Measurements from ENCODE around the gene MAPK1.
"Not testable (repeated sequence)": the region's sequence is repeated elsewhere in the genome, so short reads cannot be mapped to it uniquely, and the experiment has no call there.

Gene MAPK1

DNA sequence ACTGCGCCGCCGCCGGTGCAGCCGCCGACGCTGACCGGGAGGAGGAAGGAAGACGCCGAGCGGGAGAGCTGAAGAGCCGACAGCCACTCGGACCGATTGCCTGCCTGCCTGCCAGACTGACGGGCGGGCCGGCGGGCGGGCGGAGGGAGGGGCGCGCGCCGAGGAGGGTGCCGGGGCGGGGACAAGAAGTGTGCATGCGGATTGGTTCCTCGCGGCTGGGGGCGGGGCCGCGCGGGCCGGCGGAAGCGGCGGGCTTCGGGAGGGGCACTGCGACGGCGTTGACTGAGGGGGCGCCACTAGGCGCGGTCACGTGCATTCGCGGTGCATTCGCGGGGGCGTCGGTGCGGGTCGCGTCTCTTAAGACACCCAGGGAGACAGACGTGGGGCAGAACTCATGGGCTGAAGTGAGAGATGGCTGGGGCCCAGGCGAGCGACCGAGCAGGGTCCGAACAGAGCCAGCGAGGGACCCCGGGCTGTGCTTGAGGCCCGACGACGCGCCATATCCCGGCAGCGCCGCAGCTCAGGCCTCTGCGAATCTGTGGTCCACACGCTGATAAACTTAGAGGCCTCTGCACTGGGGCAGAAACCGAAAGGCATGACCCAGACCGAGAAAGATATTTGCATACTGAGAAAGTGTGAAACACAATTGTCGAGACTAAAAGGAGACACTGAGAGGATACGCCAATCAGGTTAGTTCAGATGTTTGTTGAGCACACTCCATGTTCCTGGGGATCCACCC lies at the start of gene MAPK1:
Gene MAPK1 (minus strand): TSS at position 118 of the 739 bp plus-strand sequence. CDS start 205 bp downstream, outside the sequence.
- in situ Hi-C loops (cut with HindIII; ENCODE audit: low sequenced_read_pairs): no loop called here

DNA sequence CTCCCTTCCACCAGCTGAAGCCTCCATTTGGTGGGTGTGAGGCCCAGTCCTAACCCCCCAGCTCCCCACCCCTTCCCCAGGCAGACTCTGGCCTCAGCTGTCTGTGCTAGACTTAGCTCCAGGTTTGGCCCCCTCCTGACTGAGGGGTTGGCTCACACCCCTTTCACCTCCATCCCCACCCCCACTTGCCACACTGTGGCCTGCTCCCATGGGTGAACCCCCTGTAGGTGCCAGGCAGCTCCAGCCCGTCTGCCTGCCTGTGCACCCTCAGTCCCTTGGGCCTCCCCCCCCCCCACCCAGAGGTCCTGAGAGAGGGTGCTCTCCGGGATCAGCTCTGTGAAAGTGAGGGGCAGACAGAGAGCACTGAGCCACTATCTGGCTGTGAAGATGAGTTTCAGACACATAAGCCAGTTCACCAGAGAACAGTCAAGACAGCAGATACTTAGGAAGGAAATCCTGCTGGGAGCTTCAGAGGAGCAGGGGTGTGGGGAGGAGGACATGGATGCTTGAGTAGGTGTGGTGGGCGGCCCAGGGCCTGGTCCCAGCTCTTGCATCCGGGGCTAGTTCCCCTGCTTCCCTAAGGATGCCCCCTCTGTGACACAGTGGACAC lies 49.0 kb upstream of the MAPK1 start:
- in situ Hi-C loops (cut with HindIII; ENCODE audit: low sequenced_read_pairs): no loop called here

DNA sequence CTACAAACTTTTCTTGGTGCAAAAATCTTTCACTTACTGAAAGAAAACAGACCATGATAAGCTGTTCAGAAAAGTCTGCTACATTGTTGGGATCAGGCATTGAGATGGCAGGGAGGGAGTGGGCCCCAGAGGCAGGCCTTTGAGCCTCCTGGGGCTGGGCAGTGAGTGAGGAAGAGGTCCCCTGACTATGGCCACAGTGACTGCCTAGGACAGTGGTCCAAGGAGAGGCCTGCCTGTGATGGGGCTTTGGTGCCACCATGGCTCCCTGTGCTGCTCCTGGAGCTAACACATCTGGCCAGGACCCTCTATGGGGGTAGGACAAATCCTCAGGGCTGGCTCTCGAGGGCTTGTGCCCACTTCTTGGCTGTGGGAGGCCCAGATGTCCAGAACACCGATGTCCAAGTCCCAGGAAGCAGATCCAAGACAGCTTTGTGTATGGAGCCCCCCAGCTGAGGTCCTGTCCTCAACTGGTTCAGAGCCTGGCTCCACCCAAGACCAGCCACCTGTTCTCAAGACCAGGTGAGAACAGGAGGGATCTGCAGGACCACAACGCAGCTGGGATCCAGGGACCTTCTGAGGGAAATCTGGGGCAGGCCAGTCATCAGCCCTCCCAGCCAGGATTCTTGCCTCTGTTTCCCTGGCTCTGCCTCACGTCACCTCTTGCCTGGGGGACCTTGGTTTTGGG lies 48.3 kb upstream of the MAPK1 start:
- in situ Hi-C loops (cut with HindIII; ENCODE audit: low sequenced_read_pairs): no loop called here

DNA sequence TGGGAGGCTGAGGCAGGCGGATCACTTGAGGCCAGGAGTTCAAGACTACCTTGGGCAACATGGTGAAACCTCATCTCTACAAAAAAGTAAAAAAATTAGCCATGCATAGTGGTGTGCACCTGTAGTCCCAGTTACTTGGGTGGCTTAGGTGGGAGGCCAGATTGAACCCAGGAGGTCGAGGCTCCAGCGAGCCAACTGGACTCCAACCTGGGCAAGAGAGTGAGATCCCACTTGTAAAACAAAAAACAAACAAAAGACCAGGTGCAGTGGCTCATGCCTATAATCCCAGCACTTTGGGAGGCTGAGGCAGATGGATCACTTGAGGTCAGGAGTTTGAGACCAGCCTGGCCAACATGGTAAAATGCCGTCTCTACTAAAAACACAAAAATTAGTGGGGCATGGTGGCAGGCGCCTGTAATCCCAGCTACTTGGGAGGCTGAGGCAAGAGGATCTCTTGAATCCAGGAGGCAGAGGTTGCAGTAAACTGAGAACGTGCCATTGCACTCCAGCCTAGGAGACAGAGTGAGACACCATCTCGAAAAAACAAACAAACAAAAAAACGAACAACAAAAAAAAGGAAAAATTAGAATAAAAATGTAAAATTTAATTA lies 46.7 kb upstream of the MAPK1 start:
- in situ Hi-C loops (cut with HindIII; ENCODE audit: low sequenced_read_pairs): not testable (repeated sequence)

DNA sequence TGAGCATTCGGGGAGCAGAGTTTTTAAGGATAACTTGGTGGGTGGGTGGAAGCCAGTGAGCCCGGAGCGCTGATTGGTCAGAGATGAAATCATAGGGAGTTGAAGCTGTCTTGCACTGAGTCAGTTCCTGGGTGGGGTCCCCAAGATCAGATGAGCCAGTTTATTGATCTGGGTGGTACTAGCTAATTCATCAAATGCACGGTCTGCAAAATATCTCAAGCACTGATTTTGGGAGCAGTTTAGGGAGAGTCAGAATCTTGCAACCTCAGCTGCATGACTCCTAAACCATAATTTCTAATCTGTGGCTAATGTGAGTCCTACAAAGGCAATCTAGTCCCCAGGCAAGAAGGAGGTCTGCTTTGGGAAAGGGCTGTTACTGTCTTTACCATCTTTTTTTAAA lies 42.9 kb upstream of the MAPK1 start:
- in situ Hi-C loops (cut with HindIII; ENCODE audit: low sequenced_read_pairs): not testable (repeated sequence)

DNA sequence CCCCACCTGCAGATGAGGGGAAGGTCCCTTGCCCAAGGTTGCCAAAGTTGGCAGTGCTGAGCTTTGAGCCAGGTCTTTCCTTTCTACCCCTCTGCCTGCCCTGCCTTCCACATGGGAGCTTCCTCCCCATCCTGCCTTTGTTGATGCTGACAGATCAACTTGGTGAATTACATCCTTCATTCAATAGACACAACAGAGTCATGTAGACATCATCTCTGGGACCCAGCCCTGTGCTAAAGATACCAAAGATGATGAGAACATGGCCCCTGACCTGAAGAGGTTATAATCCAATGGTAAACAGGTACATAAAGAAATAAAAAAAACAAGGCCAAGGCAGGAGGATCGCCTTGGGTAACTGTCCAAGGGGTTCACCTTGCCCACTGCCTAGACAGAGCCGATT lies 42.4 kb upstream of the MAPK1 start:
- in situ Hi-C loops (cut with HindIII; ENCODE audit: low sequenced_read_pairs): no loop called here

DNA sequence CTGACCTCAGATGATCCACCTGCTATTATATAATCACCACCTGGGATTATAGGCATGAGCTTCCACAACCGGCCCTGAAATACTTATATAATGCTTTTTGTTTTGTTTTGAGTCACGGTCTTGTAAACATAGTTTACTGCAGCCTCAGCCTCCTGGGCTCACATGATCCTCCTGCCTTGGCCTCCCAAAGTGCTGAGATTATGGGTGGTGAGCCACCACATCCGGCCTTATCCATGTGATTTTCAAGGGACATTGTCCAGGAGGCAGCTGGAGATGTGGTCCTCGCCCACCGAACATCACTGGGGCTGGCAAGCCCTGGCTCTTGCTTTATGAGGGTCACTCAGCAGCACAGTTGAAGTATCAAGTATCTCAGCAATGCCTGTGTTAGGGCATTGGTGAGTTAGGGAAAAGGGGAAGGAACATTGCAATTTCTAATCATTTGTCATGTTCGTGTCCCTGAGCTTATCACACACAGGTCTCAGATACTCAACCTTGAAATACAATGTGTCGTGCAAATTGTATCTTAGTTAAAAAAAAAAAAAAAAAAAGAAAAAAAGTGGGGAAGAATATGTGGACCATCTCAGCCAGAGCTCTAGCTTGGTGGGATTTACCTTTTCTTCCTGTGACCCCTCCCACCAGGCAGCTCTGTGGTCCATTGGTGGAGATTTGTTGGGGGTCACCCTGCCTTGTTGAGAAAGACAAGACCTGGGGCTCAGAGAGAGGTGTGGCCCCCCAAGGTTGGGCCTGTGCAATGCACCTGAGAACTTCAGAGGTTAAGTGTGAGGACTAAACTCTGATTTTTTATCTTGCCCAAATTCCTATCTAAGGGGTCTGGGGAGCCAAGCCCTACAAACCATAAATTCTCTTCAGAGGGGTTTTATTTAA lies 40.4 kb upstream of the MAPK1 start:
- in situ Hi-C loops (cut with HindIII; ENCODE audit: low sequenced_read_pairs): no loop called here

DNA sequence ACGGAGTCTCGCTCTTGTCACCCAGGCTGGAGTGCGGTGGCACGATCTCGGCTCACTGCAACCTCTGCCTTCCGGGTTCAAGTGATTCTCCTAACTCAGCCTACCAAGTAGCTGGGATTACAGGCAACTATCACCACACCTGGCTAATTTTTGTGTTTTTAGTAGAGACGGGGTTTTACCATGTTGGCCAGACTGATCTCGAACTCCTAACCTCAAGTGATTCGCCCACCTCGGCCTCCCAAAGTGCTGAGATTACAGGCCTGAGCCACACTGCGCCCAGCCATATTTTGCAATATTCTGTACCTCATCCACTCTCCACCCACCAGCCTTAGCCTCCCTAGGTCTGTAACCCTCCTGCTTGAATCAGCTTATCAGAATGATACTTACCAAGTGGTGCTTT lies 37.8 kb upstream of the MAPK1 start:
- in situ Hi-C loops (cut with HindIII; ENCODE audit: low sequenced_read_pairs): not testable (repeated sequence)

DNA sequence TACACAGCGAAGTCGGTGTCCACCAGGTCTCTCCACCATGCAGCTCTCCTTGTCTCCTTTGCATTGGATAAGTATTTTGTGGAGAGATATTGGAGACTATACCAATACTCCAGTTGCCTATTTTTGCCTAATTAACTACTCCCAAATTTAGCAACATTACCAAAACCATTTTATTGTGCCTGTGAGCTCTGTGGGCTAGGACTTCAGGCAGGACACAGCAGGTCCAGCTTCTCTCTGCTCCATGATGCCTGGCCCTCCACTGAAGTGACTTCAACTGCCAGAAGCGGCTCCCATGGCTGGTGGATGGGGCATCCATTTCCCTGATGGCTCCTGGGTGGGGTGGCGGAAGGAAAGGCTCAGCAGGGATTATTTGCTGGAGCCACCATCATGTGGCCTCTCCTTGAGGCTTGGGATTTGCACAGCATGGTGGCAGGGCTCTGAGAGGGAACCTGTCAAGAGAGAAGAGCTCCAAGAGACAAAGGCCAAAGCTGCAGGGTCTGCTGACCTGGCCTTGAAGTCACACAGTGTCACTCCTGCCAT lies 36.9 kb upstream of the MAPK1 start:
- in situ Hi-C loops (cut with HindIII; ENCODE audit: low sequenced_read_pairs): no loop called here

DNA sequence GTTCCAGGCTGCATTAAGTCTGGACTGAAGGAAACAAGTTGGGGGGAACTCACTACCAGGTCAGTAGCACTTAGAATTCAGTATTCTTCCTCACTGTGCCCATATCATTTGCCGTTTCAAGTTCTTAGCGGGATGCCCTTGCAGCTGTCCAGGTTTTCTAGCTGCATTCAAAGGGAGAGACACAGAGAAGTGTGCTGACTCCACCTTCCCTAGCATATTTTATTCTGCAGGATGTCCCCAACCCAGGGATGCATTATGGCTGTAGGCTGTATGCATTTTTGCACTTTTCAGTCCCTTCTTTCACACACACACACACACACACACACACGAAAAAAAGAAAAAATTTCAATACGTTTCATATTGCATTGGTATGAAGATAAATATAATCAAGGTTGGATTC lies 35.8 kb upstream of the MAPK1 start:
- in situ Hi-C loops (cut with HindIII; ENCODE audit: low sequenced_read_pairs): no loop called here

DNA sequence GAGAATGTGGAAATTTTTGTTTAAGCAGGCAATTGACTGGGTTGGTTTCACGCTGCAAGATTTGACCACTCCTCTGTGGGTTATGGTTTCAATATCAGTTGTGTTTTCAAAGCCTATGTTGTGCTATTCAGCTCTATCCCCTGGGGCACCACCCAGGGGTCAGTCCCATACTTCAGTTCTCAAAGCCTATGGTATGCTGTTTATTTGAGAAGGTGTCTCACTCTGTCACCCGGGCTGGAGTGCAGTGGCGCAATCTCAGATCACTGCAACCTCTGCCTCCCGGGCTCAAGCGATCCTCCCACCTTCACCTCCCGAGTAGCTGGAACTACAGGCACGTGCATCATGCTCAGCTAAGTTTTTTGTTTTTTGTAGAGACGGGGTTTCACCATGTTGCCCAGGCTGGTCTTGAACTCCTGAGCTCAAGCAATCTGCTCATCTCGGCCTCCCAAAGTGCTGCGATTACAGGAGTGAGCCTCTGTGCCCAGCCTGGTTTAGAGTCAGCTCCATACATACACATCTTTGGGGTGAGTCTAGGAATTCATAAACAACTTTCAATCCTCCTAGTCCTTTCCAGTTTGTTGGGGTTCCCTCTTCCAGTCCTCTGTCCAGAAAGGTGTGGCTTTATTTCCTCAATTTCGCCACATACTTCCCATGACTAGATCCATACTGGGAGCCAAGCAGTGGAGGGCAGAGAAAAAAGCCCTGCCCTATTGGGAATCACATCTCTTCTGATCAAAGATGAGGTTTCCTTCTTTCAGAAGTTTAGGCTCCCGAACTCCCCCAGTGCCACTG lies 35.0 kb upstream of the MAPK1 start:
- in situ Hi-C loops (cut with HindIII; ENCODE audit: low sequenced_read_pairs): no loop called here

DNA sequence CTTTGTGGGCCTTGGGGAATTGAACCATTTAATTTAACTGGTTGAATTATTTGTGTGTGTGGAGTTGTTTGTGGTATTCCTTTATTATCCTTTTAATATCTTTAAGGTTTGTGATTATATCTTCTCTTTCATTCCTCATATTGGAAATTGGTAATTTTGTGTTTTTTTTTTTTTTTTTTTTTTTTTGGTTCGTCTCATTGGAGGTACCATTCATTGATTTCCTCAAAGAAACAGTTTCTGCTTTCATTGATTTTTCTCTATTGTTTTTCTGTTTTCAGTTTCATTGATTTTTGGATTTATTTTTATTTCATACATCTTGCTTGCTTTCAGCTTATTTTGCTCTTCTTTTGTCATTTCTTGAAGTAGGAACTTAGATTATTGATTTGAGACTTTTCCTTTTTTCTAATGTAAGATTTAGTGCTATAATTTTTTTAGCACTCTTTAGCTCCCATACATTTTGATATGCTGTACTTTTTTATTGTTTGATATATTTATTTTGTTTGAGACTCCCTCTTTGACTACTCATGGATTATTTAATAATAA lies 31.0 kb upstream of the MAPK1 start:
- in situ Hi-C loops (cut with HindIII; ENCODE audit: low sequenced_read_pairs): no loop called here

DNA sequence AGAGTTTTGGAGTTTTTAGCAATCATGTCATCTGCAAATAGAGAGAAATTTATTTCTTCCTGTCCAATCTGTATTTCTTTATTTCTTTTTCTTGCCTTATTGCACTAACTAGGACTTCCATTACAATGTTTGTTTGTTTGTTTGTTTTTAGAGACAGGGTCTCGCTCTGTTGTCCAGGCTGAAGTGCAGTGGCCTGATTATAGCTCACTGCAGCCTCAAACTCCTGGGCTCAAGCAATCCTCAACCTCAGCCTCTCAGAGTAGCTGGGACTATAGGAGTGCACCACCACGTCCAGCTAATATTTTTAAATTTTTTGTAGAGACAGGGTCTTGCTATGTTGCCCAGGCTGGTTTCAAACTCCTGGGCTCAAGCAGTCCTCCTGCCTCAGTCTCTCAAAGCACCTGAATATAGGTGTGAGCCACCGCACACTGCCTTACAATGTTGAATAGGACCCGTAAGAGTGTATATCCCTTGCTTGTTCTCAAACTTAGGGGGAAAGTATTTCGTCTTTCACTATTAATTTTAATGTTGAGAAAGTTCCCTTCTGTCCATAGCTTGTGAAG lies 29.6 kb upstream of the MAPK1 start:
- in situ Hi-C loops (cut with HindIII; ENCODE audit: low sequenced_read_pairs): no loop called here

DNA sequence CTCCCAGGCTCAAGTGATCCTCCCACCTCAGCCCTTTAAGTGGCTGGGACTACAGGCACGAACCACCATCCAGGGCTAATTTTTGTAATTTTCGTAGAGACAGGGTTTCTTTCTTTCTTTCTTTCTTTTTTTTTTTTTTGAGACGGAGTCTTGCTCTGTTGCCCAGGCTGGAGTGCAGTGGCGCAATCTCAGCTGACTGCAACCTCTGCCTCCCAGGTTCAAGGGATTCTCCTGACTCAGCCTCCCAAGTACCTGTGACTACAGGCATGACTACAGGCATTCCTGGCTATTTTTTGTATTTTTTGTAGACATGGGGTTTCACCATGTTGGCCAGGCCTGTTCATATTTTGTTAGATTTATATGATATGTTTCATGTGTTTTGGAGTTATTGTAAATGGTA lies 28.8 kb upstream of the MAPK1 start:
- in situ Hi-C loops (cut with HindIII; ENCODE audit: low sequenced_read_pairs): not testable (repeated sequence)

DNA sequence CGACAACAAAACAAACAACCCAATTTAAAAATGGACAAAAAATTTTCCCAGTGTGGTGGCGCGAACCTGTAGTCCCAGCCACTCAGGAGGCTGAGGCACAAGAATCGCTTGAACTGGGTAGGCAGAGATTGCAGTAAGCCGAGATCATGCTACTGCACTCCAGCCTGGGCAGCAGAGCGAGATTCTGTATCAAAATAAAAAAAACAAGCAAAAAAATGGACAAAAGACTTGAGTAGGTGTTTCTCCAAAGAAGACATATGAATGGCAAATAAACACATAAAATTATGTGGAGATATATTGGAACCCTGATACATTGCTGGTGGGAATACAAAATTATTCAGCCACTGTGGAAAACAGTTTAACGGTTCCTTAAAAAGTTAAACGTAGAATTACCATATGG lies 27.4 kb upstream of the MAPK1 start:
- in situ Hi-C loops (cut with HindIII; ENCODE audit: low sequenced_read_pairs): no loop called here

DNA sequence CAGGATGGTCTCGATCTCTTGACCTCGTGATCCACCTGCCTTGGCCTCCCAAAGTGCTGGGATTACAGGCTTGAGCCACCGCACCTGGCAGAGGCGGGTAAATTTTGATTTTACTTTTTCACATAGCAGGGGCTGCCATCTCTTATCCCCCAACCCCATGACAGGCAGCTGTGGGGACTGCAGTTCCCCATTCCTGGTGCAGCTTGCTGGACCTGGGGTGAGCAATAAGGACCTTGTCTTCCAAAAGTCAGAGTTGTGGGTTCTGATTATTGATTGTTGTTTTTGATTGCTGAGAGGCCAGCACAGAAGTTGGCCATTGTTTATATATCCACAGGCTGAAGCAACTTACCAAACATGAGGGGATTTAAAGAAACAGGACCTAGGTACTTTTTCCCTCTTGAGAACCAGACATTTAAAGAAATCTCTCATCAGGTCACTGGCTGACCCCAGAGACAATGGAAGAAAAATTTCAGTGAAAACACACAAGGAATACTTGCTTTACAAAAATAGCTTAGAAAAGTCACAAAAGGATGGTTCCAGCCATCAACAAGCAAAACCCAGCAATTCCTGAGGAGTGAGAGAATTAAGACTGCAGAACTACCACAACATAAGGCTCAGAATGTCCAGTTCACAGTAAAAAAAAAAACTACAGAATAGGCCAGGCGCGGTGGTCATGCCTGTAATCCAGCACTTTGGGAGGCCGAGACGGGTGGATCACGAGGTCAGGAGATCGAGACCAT lies 22.0 kb upstream of the MAPK1 start:
- in situ Hi-C loops (cut with HindIII; ENCODE audit: low sequenced_read_pairs): no loop called here

DNA sequence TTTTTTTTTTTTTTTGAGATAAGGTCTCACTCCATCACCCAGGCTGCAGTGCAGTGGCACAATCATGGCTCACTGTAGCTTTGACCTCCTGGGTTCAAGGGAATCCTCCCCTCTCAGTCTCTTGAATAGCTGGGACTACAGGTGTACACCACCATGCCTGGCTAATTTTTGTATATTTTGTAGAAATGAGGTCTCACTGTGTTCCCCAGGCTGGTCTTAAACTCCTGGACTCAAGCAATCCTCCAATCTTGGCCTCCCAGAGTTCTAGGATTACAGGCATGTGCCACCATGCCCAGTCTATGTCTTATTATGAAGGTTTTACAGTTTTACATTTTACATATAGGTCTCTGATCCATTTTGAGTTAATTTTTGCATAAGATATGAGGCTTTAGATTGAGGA lies 20.4 kb upstream of the MAPK1 start:
- in situ Hi-C loops (cut with HindIII; ENCODE audit: low sequenced_read_pairs): no loop called here

DNA sequence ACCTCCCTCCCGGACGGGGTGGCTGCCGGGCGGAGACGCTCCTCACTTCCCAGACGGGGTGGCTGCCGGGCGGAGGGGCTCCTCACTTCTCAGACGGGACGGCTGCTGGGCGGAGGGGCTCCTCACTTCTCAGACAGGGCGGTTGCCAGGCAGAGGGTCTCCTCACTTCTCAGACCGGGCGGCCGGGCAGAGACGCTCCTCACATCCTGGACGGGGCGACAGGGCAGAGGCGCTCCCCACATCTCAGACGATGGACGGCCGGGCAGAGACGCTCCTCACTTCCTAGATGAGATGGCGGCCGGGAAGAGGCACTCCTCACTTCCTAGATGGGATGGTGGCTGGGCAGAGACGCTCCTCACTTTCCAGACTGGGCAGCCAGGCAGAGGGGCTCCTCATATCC lies 16.5 kb upstream of the MAPK1 start:
- in situ Hi-C loops (cut with HindIII; ENCODE audit: low sequenced_read_pairs): not testable (repeated sequence)

Measured in endothelial cell of hepatic sinusoid (primary cell).